NCI-H82 treated with DMSO at 0.1 percent for 48 hours (cell line): ENCODE measurements around the gene PCNX4.

Experiments used
- DNase-seq: peaks from one replicate; lab custom pipeline; 2025; ENCODE audit not compliant: unreplicated experiment; lab: John Stamatoyannopoulos, UW

Gene PCNX4

DNA sequence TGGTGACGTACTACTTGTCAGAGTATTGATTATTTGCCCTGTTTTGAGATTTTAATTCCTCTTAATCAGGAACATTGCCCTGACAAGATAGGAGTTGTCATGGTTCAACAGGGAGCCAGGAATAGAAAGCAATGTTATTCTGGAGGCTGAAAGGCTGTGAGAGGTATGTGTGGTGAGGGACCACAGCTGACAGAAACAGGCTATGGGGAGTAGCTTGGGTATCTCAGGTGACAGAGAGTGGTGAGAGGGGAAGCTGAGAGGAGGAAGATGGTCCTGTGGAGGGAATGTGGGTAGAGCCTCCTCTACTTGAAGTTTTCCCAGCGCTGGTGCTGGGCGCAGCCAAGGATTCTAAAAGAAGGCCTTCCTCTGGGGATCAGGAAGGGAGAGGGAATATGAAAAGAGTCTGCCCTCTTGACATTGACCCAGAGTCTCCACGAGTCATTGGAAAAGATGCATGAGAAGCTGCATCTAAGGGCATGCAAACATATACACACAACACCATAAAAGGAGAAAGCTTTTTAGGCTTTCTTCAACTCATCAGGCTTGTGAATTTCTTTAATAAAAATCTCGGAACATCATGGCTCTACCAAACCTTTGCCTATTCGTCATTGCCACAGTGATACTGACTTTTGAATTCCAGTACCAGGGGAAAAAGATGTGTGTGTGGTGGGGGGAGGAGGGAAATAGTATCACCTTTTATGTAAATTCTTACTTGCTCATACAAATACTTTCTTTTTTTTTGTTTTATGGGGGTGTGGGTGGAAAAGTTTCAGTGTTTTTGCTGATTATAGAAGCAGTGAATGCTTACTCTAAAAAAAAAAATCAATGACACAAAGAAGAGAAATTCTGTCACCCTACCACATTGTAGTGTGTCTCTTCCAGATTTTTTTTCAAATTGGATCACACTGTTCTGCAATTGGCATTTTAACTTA lies 113.4 kb downstream of the PCNX4 start:
- DNase-seq, result no peak

DNA sequence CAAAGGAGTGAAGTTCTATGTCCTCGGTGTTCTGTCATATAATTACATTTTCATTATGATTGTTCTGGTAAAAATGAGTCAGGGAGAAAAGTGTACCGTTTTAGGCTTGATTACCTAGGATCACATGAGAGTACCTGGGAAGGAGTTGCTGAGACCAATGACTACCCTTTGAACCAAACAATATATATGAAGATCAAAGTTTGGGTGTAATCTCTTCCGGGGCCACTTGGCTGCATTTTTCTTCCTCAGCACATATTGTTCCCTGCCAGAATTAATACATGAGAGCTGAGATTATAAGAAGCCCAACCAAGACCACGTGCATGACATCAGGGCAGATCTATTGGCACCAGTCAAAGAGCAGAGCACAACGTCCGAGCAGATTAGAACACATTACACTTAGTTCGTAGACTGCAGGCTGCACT lies 114.5 kb downstream of the PCNX4 start:
- DNase-seq, result no peak

DNA sequence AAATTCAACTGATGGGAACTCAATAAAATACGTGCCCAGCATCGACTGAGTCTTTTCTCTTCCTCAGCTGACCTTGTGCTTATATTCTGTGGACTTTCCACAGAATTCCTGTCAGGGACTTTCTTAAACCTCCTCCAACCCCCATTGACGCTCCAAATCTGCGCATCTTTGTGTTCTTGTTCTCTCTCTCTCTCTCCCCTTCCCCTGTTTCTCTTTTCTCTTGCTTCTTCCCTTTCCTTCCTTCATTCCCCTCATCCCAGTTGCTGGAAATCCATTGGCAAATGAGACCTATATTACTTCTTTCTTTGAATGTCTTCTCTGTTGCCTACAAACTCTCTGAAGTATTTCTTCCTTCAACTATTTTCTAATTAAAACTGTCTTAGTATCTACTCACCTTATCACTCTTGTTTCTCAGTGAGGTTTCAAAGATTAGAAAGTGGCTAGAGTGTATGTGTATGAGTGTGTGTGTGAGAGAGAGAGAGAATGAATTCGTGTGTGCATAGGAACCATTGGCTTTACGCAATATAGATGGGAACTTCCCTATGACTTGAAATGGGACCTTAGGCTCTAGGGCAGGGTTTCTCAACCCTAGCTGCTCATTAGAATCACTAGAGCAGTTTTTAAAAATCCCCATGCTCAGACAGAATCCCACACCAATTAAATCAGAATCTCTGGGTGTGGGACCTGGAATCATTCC lies 115.3 kb downstream of the PCNX4 start:
- DNase-seq, result no peak

DNA sequence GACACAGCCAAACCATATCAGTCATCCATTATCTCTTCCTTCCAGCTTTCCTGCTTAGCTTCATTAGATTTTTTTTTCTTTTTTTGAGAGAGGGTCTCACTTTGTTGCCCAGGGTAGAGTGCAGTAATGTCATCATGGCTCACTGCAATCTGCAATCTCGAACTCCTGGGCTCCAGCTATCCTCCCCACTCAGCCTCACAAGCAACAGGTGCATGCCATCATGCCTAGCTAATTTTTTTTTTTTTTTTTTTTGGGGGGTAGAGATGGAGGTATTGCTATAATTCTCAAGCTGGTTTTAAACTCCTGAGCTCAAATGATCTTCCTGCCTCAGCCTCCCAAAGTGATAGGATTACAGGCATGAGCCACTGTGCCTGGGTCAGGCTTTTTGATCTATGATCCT lies 119.0 kb downstream of the PCNX4 start:
- DNase-seq, result no peak

DNA sequence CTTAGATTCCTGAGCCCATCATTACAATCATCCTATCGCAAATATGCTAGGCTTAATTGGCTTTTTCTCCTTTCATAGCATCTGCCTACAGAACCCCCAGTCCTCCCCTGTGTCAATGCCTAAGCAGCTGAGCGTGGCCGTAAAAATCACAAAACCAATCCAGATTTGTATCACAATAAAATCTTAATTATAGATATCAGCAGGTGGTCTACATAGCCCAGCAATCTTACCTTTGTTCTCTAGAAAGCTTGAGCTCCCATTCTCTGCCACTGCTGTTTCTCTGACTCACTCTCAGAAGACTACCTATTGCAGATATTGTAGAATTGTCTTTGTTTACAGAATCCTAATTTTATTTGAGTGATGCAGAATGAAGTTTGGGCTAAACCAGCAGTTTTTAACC lies 119.4 kb downstream of the PCNX4 start:
- peak; percentile 78 for DNase-seq

DNA sequence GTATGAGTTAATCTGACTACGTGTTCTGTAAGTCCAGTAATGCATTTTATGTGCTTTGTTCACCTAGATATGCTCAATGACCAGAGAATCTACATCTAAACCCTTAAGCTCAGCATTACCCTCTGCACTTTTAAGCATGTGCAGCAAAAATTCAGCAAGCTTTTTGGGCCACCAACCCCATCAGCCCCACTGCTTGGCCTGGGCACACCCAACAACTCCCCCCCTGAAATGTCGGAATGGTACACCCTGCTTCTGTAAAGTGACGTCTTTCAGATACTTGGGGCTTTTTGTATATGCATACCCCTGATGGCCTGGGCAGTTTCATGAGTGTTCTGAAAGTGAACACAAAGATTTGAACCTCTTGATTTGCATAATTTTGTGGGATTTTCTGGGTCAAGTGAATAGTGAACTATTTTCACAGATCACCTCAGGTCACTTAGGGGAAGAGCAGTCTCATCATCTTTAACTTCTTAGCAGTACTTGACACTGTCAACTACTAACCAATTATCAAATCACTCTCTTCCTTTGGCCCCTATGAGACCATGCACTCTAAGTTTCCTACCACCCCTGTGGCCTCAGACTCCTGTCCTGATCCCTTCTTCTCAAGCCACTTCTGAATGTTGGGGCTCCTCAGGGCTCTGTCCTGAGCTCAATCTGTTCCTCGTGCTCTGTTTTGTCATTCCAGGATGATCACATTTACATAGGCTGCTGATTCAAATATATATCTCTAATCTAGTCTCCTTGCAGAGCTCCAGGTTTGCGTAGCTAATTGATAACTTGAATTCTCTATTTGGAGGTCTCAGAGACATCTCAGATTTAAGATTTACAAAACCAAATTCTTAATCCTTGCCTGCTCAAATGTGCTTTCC lies 121.0 kb downstream of the PCNX4 start:
- no peak for DNase-seq

DNA sequence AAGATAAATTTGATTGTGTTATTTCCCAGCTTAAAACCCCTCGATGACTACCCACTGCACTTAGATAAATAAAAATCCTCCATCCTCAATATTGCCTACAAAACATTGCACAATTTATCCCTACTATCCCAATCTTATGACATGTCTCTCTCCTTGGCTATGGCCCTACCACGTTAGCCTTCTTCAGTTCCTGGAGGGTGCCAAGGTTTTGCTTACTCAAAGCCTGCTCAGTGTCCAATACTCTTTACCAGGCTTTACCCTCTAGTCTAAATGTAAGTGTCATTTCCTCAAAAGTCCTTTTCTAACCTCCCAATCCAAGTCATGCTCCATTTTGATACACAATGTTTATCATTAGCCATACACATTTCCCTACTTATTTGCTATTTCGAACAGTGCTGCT lies 122.3 kb downstream of the PCNX4 start:
- no peak for DNase-seq

DNA sequence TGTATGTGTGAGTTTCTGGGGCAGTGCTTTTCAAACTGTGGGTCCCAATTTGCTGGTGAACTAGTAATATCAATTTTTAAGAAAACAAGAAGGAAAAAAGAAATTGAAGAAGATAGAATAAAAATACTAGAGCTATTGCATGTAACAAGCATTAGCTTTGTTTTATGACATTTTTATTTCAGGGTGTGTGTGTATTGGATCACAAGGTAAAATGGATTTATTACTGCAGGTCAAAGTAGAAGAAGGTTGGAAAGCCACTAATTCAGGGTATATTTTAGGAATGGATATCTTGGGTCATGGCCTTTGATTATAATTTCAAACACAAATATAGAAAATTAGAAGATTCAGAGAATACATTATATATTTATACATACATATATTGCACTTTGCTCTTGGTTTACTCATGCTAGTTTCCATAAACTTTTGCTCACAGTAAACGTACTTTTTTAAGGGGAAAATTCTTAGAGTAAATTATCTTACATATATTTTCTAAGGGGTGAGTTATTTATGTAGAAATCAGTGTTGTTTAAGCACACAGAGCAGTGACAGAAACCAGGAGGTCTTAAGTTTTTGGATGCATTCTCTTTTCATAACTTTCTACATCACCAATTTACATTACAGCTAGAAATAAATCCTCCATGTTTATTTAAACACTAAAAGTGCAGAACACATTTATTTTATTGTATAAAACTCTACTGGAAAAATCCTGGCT lies 122.8 kb downstream of the PCNX4 start:
- no peak for DNase-seq

DNA sequence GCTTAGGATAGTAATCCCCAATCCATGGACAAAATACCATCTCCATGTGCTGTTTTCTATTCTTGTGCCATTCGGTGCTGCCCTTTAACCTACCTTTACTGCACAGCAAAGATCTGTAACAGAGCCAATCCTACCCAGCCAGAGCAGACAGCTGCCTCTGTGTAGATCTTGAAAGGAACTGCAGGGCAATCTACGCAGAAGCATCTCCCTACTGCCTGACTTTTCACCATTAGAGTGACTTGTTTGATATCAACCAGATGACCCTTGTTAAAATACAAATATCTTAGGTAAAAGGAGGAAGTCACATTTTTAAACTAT lies 123.4 kb downstream of the PCNX4 start:
- no peak for DNase-seq

DNA sequence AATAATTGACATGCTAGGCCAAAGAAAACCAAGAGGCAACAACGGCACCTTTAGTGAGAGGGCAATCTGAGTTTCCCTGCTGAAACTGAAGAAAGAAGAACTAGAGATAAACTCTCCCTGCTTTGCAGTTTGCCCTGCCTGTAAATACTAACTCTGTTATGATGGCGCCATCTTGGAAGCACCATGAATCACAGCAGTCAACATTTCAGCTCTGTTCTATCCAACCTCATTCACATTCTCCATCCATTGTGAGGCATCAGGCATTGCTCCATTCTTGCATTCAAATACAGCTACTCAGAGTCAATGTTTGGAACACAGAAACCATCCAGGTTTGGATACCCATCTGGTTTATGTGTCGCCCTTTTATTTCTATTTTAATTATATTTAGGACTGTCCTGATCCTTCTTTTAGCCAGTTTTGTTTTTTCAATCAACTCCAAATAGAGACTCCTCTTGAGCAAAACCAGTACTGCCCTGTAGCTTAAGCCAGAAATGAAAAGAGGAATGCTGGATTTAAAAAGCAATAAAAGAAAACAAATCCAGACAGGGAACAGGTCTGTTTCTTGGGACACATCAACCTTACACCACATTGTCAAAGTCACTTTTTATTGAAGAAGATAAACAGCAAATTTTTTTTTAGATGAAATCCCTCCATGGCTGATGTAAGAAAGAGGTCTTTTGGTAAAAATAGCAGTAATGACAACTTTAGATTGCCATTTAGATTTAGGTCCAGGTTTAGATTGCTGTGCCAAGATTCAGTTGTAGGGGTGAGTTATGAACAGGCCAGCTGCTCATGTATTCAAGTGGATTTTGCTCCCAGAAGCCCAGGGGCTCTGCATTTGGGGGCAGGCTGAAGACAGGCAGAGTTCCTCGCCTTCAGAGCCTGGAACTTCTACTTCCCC lies 124.0 kb downstream of the PCNX4 start:
- no peak for DNase-seq

DNA sequence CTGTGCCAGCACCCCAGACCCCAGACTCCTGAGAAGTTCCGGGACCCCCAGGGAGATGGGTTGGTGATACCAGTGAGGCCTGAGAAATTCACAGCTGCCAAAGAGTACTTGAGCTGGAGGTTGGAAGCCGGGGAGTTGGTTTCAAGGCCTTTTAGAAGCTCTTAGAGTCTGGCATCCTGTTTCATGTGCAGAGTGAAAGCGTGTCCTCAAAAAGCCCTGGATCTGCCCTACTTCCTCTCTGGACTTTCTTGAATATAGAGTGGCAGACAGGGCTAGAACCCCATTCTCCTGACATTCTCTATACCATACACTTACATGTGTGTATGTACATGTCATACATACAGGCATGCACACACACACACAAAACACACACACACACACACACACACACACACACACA lies 126.0 kb downstream of the PCNX4 start:
- no peak for DNase-seq
